ENCODE results near the gene DDX11.

The DDX11 gene

DNA sequence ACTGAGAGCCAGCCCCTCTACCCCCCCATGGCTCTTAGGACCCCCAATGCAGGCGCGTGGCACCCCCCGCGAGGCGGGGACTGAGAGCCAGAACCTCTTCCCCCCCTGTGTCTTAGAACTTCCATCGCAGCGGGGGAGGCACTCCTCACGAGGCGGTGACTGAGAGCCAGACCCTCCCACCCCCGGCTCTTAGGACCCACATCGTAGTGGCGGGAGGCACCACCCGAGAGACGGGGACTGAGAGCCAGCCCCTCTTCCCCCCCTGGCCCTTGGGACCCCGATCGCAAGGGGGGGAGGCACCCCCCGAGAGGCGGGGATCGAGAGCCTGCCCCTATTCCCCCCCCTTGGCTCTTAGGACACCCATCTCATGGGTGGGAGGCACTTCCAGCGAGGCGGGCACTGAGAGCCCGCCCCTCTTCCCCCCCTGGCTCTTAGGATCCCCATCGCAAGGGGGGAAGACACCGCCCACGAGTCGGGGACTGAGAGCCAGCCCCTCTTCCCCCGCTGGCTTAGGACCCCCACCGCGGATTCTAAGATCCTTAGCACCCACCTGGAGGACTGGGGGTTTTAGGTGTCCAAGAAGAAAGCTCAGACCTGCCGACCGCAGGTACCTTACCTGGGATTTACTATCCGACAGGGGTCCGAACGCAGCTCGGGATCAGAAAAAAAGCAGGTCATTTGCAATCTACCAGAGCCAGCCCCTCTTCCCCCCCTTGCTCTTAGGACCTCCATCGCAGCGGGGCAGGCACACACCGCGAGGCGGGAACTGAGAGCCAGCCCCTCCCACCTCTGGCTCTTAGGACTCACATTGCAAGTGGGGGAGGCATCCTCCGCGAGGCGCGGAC lies 44.9 kb downstream of the DDX11 start:
- CTCF ChIA-PET: interaction anchor here (0.6 to 0.8 kb wide), 6 partner anchors 118 to 1622 kb away, joined by 3 to 7 read pairs (median 3); no protein-coding TSS in a partner anchor
- H3K4me3 ChIP-seq (ENCODE audit: low read depth, low read length): peak overlapping the region; percentile 64
- TF ChIP-seq BCL11B (tag by site-specific recombination; IDR thresholded peaks at IDR 0.05; ENCODE audit: low read depth) (peak; percentile 43; the same call in 1 of the 2 replicates), KLF16 (tag by site-specific recombination; IDR thresholded peaks at IDR 0.05) (peak; percentile 67), ZNF501 (tag by site-specific recombination; IDR thresholded peaks at IDR 0.05) (peak; percentile 44; the same call in 1 of the 2 replicates), ZNF214 (tag by site-specific recombination; IDR thresholded peaks at IDR 0.05; ENCODE audit: borderline replicate concordance) (no peak), RBAK (tag by site-specific recombination; IDR thresholded peaks at IDR 0.05) (no peak), ZNF169 (tag by site-specific recombination; IDR thresholded peaks at IDR 0.05) (no peak), ZNF175 (tag by site-specific recombination; IDR thresholded peaks at IDR 0.05) (no peak), ZNF391 (tag by site-specific recombination; IDR thresholded peaks at IDR 0.05; ENCODE audit: borderline replicate concordance, low read depth) (no peak; the same call in 1 of the 2 replicates), ZBTB48 (tag by site-specific recombination; IDR thresholded peaks at IDR 0.05) (no peak), ZFP3 (tag by site-specific recombination; IDR thresholded peaks at IDR 0.05; ENCODE audit: low read depth) (no peak), ZNF335 (tag by site-specific recombination; conservative IDR thresholded peaks at IDR 0.05) (peak; percentile 82), ZNF426 (tag by site-specific recombination; IDR thresholded peaks at IDR 0.05) (no peak), ZNF585B (tag by site-specific recombination; IDR thresholded peaks at IDR 0.05) (no peak), KLF10 (tag by site-specific recombination; IDR thresholded peaks at IDR 0.05) (no peak), ZNF571 (tag by site-specific recombination; IDR thresholded peaks at IDR 0.05) (no peak), ZNF155 (tag by site-specific recombination; IDR thresholded peaks at IDR 0.05) (no peak), ZNF37A (tag by site-specific recombination; IDR thresholded peaks at IDR 0.05) (no peak), ZNF239 (tag by site-specific recombination; IDR thresholded peaks at IDR 0.05) (no peak), ZNF362 (tag by site-specific recombination; IDR thresholded peaks at IDR 0.05) (no peak), SP3 (tag by site-specific recombination; IDR thresholded peaks at IDR 0.05) (peak; percentile 90), ZBTB8A (tag by site-specific recombination; IDR thresholded peaks at IDR 0.05) (no peak; the same call in 1 of the 2 replicates), ZNF776 (tag by site-specific recombination; IDR thresholded peaks at IDR 0.05; ENCODE audit: borderline replicate concordance) (no peak), TRIM28 (IDR thresholded peaks at IDR 0.05; ENCODE audit: borderline replicate concordance, low read length) (no peak), KLF1 (tag by site-specific recombination; IDR thresholded peaks at IDR 0.05) (peak; percentile 45), ZNF654 (tag by site-specific recombination; IDR thresholded peaks at IDR 0.05; ENCODE audit: low read depth) (no peak), CTCF (tag by site-specific recombination; IDR thresholded peaks at IDR 0.05) (no peak), ZNF660 (tag by site-specific recombination; IDR thresholded peaks at IDR 0.05) (no peak), ZNF423 (tag by site-specific recombination; IDR thresholded peaks at IDR 0.05) (peak; percentile 97), HOXA7 (CRISPR knock-in tag; IDR thresholded peaks at IDR 0.05; ENCODE audit: borderline replicate concordance) (no peak), BCL6B (tag by site-specific recombination; IDR thresholded peaks at IDR 0.05) (no peak), ZNF664 (tag by site-specific recombination; IDR thresholded peaks at IDR 0.05) (no peak), IKZF3 (tag by site-specific recombination; IDR thresholded peaks at IDR 0.05) (no peak)
- TF ChIP-seq, protein P1, sequence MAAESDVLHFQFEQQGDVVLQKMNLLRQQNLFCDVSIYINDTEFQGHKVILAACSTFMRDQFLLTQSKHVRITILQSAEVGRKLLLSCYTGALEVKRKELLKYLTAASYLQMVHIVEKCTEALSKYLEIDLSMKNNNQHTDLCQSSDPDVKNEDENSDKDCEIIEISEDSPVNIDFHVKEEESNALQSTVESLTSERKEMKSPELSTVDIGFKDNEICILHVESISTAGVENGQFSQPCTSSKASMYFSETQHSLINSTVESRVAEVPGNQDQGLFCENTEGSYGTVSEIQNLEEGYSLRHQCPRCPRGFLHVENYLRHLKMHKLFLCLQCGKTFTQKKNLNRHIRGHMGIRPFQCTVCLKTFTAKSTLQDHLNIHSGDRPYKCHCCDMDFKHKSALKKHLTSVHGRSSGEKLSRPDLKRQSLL (tag by site-specific recombination; IDR thresholded peaks at IDR 0.05): peak; percentile 65; the same call in 1 of the 2 replicates
- TF ChIP-seq, protein P2, sequence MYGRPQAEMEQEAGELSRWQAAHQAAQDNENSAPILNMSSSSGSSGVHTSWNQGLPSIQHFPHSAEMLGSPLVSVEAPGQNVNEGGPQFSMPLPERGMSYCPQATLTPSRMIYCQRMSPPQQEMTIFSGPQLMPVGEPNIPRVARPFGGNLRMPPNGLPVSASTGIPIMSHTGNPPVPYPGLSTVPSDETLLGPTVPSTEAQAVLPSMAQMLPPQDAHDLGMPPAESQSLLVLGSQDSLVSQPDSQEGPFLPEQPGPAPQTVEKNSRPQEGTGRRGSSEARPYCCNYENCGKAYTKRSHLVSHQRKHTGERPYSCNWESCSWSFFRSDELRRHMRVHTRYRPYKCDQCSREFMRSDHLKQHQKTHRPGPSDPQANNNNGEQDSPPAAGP (tag by site-specific recombination; IDR thresholded peaks at IDR 0.05): peak; percentile 56; the same call in 1 of the 2 replicates

More for the DNA sequence above, 44.9 kb downstream of the DDX11 start:
- peaks cover 2% of the 10 kb centered on the region; the same call in 1 of the 2 replicates for H3K4me1 ChIP-seq (ENCODE audit: control insufficient read depth, insufficient read depth, low read length)
- peak overlapping the region; percentile 61; the same call in 1 of the 2 replicates for H3K27ac ChIP-seq (ENCODE audit: extremely low read depth, low read depth, low read length)
- POLR2A ChIA-PET: no interaction called here
- no peaks in the 10 kb centered on the region for H3K9me3 ChIP-seq (ENCODE audit: control insufficient read depth, insufficient read depth, low read depth, low read length)
- no peaks in the 10 kb centered on the region for H3K36me3 ChIP-seq (ENCODE audit: control insufficient read depth in 2 of 2, insufficient read depth in 1 of 2, low read length in 2 of 2)

Measured in HEK293 (cell line).